Mesenchymal stem cell (in vitro differentiated cells and primary cell): ENCODE measurements around the gene ERGIC1.

Experiments used
- DNase-seq: peaks from one replicate; pipeline ENCODE4 v3.0.0-alpha.2; 2013
- H2AFZ ChIP-seq: one replicate; pipeline ENCODE4 v1.6.1; 2013; ENCODE audit warnings: low read depth, mild to moderate bottlenecking, control low read depth, inconsistent platforms, low read length, moderate library complexity
- H2AK5ac ChIP-seq: 2 replicates; pipeline ENCODE4 v1.6.1; 2013; ENCODE audit warnings: low read length, moderate library complexity, mild to moderate bottlenecking, inconsistent platforms; ENCODE audit not compliant: severe bottlenecking
- H2BK120ac ChIP-seq: one replicate; pipeline ENCODE4 v1.6.1; 2013; ENCODE audit warnings: low read depth, mild to moderate bottlenecking, inconsistent platforms, low read length, moderate library complexity
- H2BK12ac ChIP-seq, 2 experiments: one replicate each; pipeline ENCODE4 v1.6.1; 2013; ENCODE audit warnings: inconsistent platforms in 2 of 2, low read length in 2 of 2, mild to moderate bottlenecking in 2 of 2, moderate library complexity in 2 of 2, control low read depth in 1 of 2
- H2BK15ac ChIP-seq: one replicate; pipeline ENCODE4 v1.6.1; 2013; ENCODE audit warnings: mild to moderate bottlenecking, low read depth, inconsistent platforms; ENCODE audit not compliant: poor library complexity, severe bottlenecking
- H2BK5ac ChIP-seq: 2 replicates; pipeline ENCODE4 v1.6.1; 2013; ENCODE audit warnings: low read depth, mild to moderate bottlenecking, low read length, control low read depth, inconsistent platforms; ENCODE audit not compliant: poor library complexity, severe bottlenecking
- H3K14ac ChIP-seq, 2 experiments: one replicate each; pipeline ENCODE4 v1.6.1; 2013; ENCODE audit warnings: inconsistent platforms in 2 of 2, low read length in 2 of 2, control low read depth in 1 of 2, mild to moderate bottlenecking in 1 of 2, moderate library complexity in 1 of 2
- H3K18ac ChIP-seq, 2 experiments: one replicate each; pipeline ENCODE4 v1.6.1; 2013; ENCODE audit warnings: inconsistent platforms in 2 of 2, low read length in 2 of 2, control low read depth in 1 of 2, low read depth in 1 of 2, mild to moderate bottlenecking in 1 of 2
- H3K23ac ChIP-seq, 2 experiments: one replicate each; pipeline ENCODE4 v1.6.1; 2013; ENCODE audit warnings: inconsistent platforms in 2 of 2, low read length in 2 of 2, mild to moderate bottlenecking in 2 of 2, moderate library complexity in 2 of 2, control low read depth in 1 of 2
- H3K27ac ChIP-seq: 2 replicates; pipeline ENCODE4 v1.5.1; 2013; ENCODE audit warnings: mild to moderate bottlenecking, moderate library complexity, low read length, control low read depth, inconsistent platforms; ENCODE audit not compliant: poor library complexity, severe bottlenecking
- H3K27me3 ChIP-seq, 2 experiments: 2 replicates each; pipeline versions ENCODE4 v1.6.1 to v1.7.0; 2013; ENCODE audit warnings: low read length in 2 of 2, mild to moderate bottlenecking in 2 of 2, moderate library complexity in 2 of 2, control low read depth in 1 of 2, inconsistent platforms in 1 of 2; ENCODE audit not compliant: control insufficient read depth in 1 of 2, insufficient read depth in 1 of 2
- H3K36me3 ChIP-seq, 2 experiments: 2 replicates each; pipeline versions ENCODE4 v1.6.1 to v1.7.0; 2013; ENCODE audit warnings: low read length in 2 of 2, control low read depth in 1 of 2, inconsistent platforms in 1 of 2, low read depth in 1 of 2, mild to moderate bottlenecking in 1 of 2; ENCODE audit not compliant: insufficient read depth in 2 of 2, control insufficient read depth in 1 of 2
- H3K4ac ChIP-seq, 2 experiments: one replicate each; pipeline ENCODE4 v1.6.1; 2013; ENCODE audit warnings: inconsistent platforms in 2 of 2, low read length in 2 of 2, mild to moderate bottlenecking in 2 of 2, moderate library complexity in 2 of 2, control low read depth in 1 of 2, low read depth in 1 of 2
- H3K4me1 ChIP-seq: 2 replicates; pipeline ENCODE4 v1.6.1; 2013; ENCODE audit warnings: low read depth, low read length, control low read depth; ENCODE audit not compliant: control insufficient read depth, insufficient read depth
- H3K4me2 ChIP-seq: 2 replicates; pipeline ENCODE4 v1.6.1; 2013; ENCODE audit warnings: low read length, mild to moderate bottlenecking, inconsistent platforms; ENCODE audit not compliant: poor library complexity, severe bottlenecking
- H3K4me3 ChIP-seq, 2 experiments: 2 replicates each; pipeline versions ENCODE4 v1.5.1 to v1.7.0; 2013; ENCODE audit warnings: low read length in 2 of 2, mild to moderate bottlenecking in 2 of 2, control low read depth in 1 of 2, low read depth in 1 of 2; ENCODE audit not compliant: insufficient read depth in 1 of 2
- H3K79me1 ChIP-seq: replicated peaks from 2 replicates; pipeline ENCODE4 v1.6.1; 2013; ENCODE audit warnings: mild to moderate bottlenecking, control low read depth, low read length, inconsistent platforms; ENCODE audit not compliant: poor library complexity, severe bottlenecking
- H3K9ac ChIP-seq: 2 replicates; pipeline ENCODE4 v1.7.0; 2013; ENCODE audit warnings: mild to moderate bottlenecking, low read length, moderate library complexity
- H3K9me3 ChIP-seq: 2 replicates; pipeline ENCODE4 v1.7.0; 2013; ENCODE audit warnings: mild to moderate bottlenecking, low read length; ENCODE audit not compliant: control insufficient read depth
- H4K8ac ChIP-seq: one replicate; pipeline ENCODE4 v1.6.1; 2013; ENCODE audit warnings: inconsistent platforms, mild to moderate bottlenecking, low read length, moderate library complexity
- H4K91ac ChIP-seq: one replicate; pipeline ENCODE4 v1.6.1; 2013; ENCODE audit warnings: mild to moderate bottlenecking, low read length, inconsistent platforms
- WGBS: methylation state at CpG from one replicate; pipeline ENCODE4 v1.1.7; 2013; ENCODE audit warnings: mixed read lengths; 5-methylcytosine and 5-hydroxymethylcytosine counted together

ERGIC1 gene

DNA sequence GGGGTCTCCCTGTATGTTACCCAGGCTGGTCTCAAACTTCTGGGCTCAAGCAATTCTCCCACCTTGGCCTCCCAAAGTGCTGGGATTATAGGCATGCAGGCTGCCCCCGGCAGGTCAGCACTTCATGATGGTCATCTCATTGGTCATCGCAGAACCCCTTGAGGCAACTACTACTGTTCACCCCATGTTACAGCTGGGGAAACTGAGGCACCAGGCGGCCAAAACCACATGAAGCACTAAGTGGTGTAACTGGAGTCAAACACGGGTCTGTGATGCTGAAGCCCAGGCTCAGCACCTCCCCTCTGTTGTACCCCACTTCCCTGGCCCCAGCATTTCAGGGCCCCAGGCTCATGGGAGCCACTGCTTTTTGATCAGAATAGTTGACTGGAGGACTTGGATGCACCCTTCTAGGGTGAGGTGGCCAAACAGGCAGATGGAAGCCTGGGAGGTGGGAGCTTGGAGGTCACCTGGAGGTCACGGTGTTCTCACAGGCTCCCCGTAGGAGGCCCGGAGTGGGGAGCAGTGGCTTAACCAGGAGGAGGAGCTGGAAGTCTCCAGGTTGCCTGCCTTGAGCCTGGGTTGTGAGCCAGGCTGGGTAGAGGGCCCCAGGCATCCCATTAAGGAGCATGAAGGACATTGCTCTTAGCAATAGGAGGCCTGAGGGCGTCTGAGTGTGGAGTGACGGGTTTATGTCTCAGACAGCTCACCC lies 67.9 kb downstream of the ERGIC1 start:
- peak overlapping the region; percentile 80 for H2BK120ac ChIP-seq
- peak overlapping the region in 1 of 2 experiments; percentile 68 for H3K14ac ChIP-seq
- 62% methylated on average over 9 of the region's 9 CpGs for WGBS
- no peak overlapping the region for H3K4me3 ChIP-seq
- peaks cover 7% of the 10 kb centered on the region for H3K79me1 ChIP-seq
- H2AFZ ChIP-seq: no peak overlapping the region
- DNase-seq: peak; percentile 80
- peak overlapping the region; percentile 91 for H2BK15ac ChIP-seq
- H3K18ac ChIP-seq: peak overlapping the region; percentile 44 to 89
- H4K91ac ChIP-seq: peak overlapping the region; percentile 81
- peak overlapping the region; percentile 79 for H2AK5ac ChIP-seq
- H2BK12ac ChIP-seq: peak overlapping the region; percentile 40 to 71
- no peak overlapping the region for H3K4me2 ChIP-seq
- H3K27ac ChIP-seq: peak overlapping the region; percentile 89
- H3K4ac ChIP-seq: peak overlapping the region; percentile 75 to 95
- peak overlapping the region in 1 of 2 experiments; percentile 14 for H3K23ac ChIP-seq
- no peaks in the 10 kb centered on the region for H3K27me3 ChIP-seq
- peaks cover 70% of the 10 kb centered on the region for H3K4me1 ChIP-seq
- peak overlapping the region; percentile 78 for H3K9ac ChIP-seq
- H4K8ac ChIP-seq: peak overlapping the region; percentile 21
- H3K36me3 ChIP-seq: peaks cover 18 to 37% of the 10 kb centered on the region in 2 experiments
- H2BK5ac ChIP-seq: peak overlapping the region; percentile 97
- H3K9me3 ChIP-seq: no peaks in the 10 kb centered on the region

DNA sequence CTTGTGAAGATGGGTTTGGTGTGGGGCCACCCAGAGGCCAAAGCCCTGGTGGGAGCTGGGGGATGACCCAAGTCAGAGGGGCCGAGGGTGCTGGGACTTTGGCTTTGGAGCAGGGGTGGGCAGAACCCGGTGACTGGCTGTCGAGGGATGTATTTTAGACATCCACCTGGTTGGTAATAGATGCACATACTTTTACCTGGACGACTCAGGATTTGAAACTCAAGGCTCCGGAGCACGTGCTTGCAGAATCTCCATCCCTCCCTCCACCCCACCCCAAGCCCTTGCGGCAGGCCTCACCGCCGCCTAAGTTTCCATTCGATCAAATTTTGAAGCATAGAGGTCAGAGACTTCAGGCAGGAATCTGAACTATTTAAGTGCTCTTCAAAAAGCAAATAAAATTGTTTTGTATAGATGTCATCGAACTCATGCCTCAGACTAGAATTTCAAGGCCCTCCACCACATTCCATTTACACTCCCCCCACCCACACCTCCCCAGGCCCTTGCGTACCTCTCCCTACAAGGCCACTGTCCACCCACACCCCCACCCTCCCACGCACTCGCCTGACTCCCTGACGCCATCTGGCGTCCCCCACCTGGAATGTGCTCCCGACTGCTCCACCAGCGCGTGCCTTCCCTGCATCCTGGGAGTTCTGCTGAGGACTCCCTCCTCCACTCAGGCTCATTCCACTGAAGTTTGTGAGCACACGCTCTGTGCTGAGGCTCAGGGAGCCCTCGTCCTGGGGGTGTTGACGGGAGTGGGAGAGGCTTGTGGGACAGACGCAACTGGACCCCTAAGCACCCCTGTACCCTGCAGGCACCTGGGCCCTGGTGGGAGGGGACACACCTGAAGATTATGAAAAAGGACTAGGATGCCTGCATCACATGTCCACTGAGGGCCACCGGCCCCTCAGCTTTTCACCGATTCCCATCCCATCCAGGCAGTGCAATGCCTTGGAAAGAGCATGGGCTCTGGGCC lies 68.7 kb downstream of the ERGIC1 start:
- peaks cover 18 to 37% of the 10 kb centered on the region in 2 experiments for H3K36me3 ChIP-seq

DNA sequence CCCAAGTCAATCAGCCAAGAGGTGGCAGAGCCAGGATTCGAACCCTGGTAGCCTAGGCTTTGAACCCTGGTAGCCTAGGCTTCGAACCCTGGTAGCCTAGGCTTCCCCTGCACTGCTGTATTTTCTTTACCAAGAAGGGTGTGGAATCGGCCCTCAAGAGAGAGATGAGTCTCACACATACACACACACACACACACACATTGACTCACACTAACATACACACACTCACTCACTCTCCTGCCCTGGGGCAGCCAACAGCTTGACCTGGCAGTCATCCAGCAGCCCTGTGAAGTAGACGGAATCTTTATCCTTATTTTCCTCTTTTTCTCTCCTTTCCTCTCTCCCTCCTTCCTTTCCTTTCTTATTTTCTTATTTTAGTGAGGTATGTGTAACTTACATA lies 69.7 kb downstream of the ERGIC1 start:
- Histone ChIP-seq H2BK5ac (peak overlapping the region; percentile 85), H3K79me1 (peaks cover 9% of the 10 kb centered on the region), H3K9me3 (no peaks in the 10 kb centered on the region), H3K4me2 (no peak overlapping the region), H2BK15ac (no peak overlapping the region), H2BK12ac (peak overlapping the region; percentile 21 to 84), H3K27ac (peak overlapping the region; percentile 89), H3K14ac (peak overlapping the region in 1 of 2 experiments; percentile 11), H2BK120ac (peak overlapping the region; percentile 50), H3K18ac (peak overlapping the region; percentile 55 to 78), H3K4me1 (peaks cover 68% of the 10 kb centered on the region), H2AFZ (no peak overlapping the region), H3K9ac (peak overlapping the region; percentile 78), H3K36me3 (peaks cover 17 to 30% of the 10 kb centered on the region in 2 experiments), H2AK5ac (peak overlapping the region; percentile 87), H3K23ac (no peak overlapping the region), H4K91ac (peak overlapping the region; percentile 83), H3K4ac (no peak overlapping the region), H3K4me3 (no peak overlapping the region), H4K8ac (no peak overlapping the region), H3K27me3 (no peaks in the 10 kb centered on the region)
- peak; percentile 95 for DNase-seq
- WGBS: 43% methylated on average over 3 of the region's 4 CpGs

More for the DNA sequence above, 68.7 kb downstream of the ERGIC1 start:
- Histone ChIP-seq H3K4me3 (no peak overlapping the region), H3K14ac (peak overlapping the region in 1 of 2 experiments; percentile 63), H2AK5ac (peak overlapping the region; percentile 87), H4K91ac (peak overlapping the region; percentile 85), H2AFZ (no peak overlapping the region), H2BK5ac (peak overlapping the region; percentile 97), H3K23ac (no peak overlapping the region), H3K27ac (peak overlapping the region; percentile 89), H4K8ac (peak overlapping the region; percentile 39), H3K4me1 (peaks cover 72% of the 10 kb centered on the region), H2BK12ac (peak overlapping the region; percentile 90 to 96), H3K4ac (peak overlapping the region; percentile 88 to 95), H2BK120ac (peak overlapping the region; percentile 80), H3K27me3 (no peaks in the 10 kb centered on the region), H3K9ac (peak overlapping the region; percentile 78), H3K4me2 (no peak overlapping the region), H3K18ac (peak overlapping the region; percentile 89 to 95), H3K79me1 (peaks cover 7% of the 10 kb centered on the region), H2BK15ac (peak overlapping the region; percentile 91), H3K9me3 (no peaks in the 10 kb centered on the region)
- DNase-seq: peak; percentile 91
- 28% methylated on average over 21 of the region's 25 CpGs for WGBS
